NCI-H2029 treated with DMSO at 0.1 percent for 48 hours (cell line): ENCODE measurements around the gene UBE2B.
A peak's percentile ranks its signal among the peaks of the same experiment; 100 is the strongest.
"Not testable (repeated sequence)": the region's sequence is repeated elsewhere in the genome, so short reads cannot be mapped to it uniquely, and the experiment has no call there.

Experiments used
- DNase-seq: peaks from one replicate; lab custom pipeline; 2025; lab: John Stamatoyannopoulos, UW

The UBE2B gene

GRCh38 chr5:134398609-134399155 lies 27.3 kb downstream of the UBE2B start:
- DNase-seq = no peak

- DNase-seq = no peak
Measured at GRCh38 chr5:134403951-134404350, 32.6 kb downstream of the UBE2B start.

- DNase-seq = no peak
Measured at GRCh38 chr5:134406390-134406789, 35.0 kb downstream of the UBE2B start.

GRCh38 chr5:134409321-134409720 lies 38.0 kb downstream of the UBE2B start:
- DNase-seq = no peak

GRCh38 chr5:134410822-134411221 lies 39.5 kb downstream of the UBE2B start:
- no peak for DNase-seq

GRCh38 chr5:134411228-134411545 lies 39.8 kb downstream of the UBE2B start:
- no peak for DNase-seq

- peak; percentile 68 for DNase-seq
Measured at GRCh38 chr5:134411546-134412266, 40.3 kb downstream of the UBE2B start, which contains the start of gene CDKN2AIPNL. Gene CDKN2AIPNL (minus strand): TSS chr5:134411881. CDS start chr5:134411854, 27 bp downstream.

GRCh38 chr5:134413046-134413445 lies 41.7 kb downstream of the UBE2B start:
- DNase-seq = no peak

- DNase-seq = no peak
Measured at GRCh38 chr5:134417707-134418106, 46.3 kb downstream of the UBE2B start.

- no peak for DNase-seq
Measured at GRCh38 chr5:134418958-134419357, 47.6 kb downstream of the UBE2B start.

GRCh38 chr5:134420343-134420742 lies 49.0 kb downstream of the UBE2B start:
- no peak for DNase-seq

GRCh38 chr5:134421038-134421437 lies 49.7 kb downstream of the UBE2B start:
- not testable (repeated sequence) for DNase-seq

- DNase-seq = no peak
Measured at GRCh38 chr5:134422791-134423365, 51.5 kb downstream of the UBE2B start.

- DNase-seq = no peak
Measured at GRCh38 chr5:134423376-134423775, 52.0 kb downstream of the UBE2B start.

GRCh38 chr5:134426361-134426760 lies 55.0 kb downstream of the UBE2B start:
- no peak for DNase-seq

GRCh38 chr5:134427540-134428041 lies 56.2 kb downstream of the UBE2B start:
- no peak for DNase-seq

- no peak for DNase-seq
Measured at GRCh38 chr5:134430001-134430569, 58.7 kb downstream of the UBE2B start.

GRCh38 chr5:134432174-134432573 lies 60.8 kb downstream of the UBE2B start:
- DNase-seq = no peak

GRCh38 chr5:134432677-134433359 lies 61.4 kb downstream of the UBE2B start:
- no peak for DNase-seq

GRCh38 chr5:134435560-134435959 lies 64.2 kb downstream of the UBE2B start:
- DNase-seq = no peak

GRCh38 chr5:134436523-134437339 lies 65.4 kb downstream of the UBE2B start:
- DNase-seq = peak; percentile 94
